Activated T-cell treated with anti-CD3 and anti-CD28 coated beads for 4 hours (primary cell): ENCODE measurements around the gene BTBD6.

Experiments
- DNase-seq: peaks from one replicate; pipeline ENCODE4 v3.0.0-alpha.2; 2020

Gene BTBD6

DNA sequence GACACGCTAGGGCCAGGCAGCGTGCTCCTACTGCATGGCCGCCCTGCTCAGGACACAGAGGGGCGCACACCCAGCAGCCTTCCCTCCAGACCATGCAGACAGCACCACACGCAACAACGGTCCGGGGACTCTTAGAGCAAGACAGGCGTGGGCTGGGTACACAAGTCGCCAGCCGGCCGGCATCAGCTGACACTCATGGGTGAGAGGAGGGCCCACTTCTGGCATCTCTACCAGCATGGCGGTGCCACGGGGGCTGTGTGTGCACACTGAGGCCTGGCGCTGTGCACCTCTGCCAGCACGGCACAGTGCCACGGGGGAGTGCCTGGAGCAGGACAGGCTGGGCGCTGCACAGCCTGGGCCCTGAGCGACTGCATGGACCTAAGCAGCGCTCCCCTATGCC lies 6.7 kb upstream of the BTBD6 start:
- DNase-seq, result no peak

DNA sequence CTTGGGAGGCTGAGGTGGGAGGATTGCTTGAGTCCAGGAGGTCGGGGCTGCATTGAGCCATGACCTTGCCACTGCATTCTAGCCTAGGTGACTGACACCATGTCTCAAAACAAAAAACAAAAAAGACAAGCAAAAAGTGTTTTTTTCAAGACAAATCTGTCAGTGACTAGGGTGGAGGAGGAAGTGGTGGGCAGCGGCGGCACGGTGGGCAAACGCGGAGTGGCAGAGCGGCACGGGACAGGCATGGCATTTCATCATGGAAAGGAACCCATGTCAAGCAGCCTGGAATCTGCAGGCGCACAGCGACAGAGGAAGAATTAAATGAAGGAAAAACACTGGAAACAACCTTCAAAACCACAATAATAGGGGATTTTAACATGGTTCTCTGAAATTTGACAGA lies 4.0 kb upstream of the BTBD6 start:
- no peak for DNase-seq

- DNase-seq, result no peak
Measured at GRCh38 chr14:105247026-105247425, 1.3 kb upstream of the BTBD6 start.

GRCh38 chr14:105247715-105248367 lies 492 bp upstream of the BTBD6 start:
- no peak for DNase-seq

DNA sequence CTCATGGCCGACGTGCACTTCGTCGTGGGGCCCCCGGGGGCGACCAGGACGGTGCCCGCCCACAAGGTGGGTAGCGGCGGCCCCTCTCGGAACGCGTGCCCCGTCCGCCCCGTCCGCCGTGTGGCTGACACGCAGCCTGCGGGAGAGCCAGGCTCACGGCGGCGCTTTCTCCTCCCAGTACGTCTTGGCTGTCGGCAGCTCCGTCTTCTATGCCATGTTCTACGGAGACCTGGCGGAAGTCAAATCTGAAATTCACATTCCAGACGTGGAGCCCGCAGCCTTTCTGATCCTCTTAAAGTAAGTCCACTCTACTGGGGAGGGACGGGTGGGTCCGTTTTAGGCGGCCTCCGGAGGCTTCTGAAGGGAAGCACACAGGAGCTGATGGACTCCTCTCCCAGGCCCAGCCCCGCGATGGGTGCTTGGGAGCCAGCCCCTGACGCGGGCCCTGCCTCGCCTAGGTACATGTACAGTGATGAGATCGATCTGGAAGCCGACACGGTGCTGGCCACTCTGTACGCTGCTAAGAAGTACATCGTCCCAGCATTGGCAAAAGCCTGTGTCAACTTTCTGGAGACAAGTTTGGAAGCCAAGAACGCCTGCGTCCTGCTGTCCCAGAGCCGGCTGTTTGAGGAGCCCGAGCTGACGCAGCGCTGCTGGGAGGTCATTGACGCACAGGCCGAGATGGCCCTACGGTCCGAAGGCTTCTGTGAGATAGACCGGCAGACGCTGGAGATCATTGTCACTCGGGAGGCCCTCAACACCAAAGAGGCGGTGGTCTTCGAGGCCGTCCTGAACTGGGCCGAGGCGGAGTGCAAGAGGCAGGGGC lies 1.1 kb downstream of the BTBD6 start:
- no peak for DNase-seq

DNA sequence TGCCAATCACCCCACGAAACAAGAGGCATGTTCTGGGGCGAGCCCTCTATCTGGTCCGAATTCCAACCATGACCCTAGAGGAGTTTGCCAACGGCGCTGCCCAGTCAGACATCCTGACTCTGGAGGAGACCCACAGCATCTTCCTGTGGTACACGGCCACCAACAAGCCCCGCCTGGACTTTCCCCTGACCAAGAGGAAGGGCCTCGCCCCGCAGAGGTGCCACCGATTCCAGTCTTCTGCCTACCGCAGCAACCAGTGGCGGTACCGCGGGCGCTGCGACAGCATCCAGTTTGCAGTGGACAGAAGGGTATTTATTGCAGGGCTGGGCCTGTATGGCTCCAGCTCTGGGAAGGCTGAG lies 1.7 kb downstream of the BTBD6 start:
- DNase-seq, result no peak

- no peak for DNase-seq
Measured at GRCh38 chr14:105250986-105251385, 2.7 kb downstream of the BTBD6 start.

GRCh38 chr14:105251920-105252319 lies 3.6 kb downstream of the BTBD6 start:
- no peak for DNase-seq

GRCh38 chr14:105252552-105253328 lies 4.4 kb downstream of the BTBD6 start:
- no peak for DNase-seq

DNA sequence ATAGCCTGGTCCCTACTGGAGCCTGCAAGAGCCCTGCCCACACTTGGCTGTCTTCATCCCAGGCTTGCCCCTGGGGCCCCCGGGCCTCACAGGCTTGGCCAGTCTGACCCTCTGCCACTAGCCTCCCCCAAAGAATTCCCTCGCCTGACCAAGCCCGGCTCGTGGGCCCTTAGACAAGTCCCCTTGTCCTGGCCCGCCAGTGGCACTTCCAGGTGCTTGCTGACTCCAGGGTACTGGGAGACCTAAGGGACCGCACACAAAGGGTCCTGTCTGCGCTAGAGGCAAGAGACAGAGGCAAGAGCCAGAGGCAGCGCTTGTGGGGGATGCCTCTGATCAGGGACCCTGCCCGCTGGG lies 5.0 kb downstream of the BTBD6 start:
- DNase-seq, result no peak

DNA sequence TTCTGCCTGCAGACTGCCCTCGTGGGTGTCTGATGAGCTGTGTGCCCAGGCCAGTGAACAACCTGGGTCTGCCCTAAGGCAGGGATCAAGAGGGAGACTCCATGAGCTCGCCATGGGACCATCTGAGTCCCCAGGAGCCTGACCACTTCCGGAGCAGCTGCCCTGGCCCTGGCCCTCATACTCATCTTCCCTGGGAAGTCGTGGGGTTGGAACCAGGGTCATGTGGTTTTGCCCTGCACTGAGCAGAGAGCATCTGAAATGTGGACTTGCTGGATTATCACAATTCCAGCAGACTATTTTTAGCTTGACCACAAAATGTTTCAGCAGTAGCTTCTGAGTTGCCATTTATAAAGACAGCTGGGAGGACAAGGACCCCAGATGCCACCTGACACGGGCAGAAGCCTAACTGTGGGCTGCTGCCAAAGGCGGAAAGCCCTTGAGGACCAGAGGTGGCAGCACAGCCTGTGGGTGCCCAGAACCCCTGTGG lies 6.7 kb downstream of the BTBD6 start:
- no peak for DNase-seq

- no peak for DNase-seq
Measured at GRCh38 chr14:105256292-105256960, 8.1 kb downstream of the BTBD6 start.

DNA sequence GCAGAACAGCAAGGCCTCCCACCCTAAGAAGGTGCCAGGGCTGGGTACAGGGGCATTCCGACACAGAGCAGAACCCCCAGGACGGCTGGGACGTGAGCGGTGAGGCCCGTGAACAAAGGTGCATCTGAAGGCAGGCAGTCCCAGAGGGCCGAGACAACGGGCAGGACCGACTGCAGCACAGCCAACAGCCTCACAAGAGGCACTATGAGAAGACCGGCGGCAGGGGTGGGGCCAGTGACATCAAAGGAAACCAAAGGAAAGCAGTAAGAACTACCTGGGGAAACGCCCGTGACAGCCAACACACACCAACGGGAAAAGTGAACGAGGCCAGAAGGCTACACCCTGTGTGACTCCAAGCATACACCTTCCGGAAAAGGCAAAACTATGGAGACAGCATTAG lies 9.1 kb downstream of the BTBD6 start:
- no peak for DNase-seq

- DNase-seq, result no peak
Measured at GRCh38 chr14:105258846-105259245, 10.5 kb downstream of the BTBD6 start.

DNA sequence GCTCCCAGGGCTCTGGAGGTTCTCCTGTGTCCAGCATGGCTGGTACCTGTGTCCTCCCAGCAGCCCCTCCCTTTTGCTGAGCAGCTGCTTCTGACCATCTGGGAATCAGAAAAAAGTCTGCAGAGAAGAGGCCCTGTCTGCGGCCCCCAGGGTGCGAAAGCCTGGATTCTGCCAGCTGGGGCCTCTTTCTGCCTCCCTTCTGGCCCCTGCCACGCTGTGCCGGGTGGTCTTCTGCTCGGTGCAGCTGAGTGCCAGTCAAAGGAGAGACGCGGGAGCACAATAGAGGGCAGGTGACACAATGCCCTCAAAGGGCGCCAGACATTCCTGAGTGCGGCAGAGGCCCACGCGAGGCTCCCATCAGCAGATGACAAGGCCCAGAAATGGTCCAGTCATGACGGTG lies 12.6 kb downstream of the BTBD6 start:
- DNase-seq, result no peak

DNA sequence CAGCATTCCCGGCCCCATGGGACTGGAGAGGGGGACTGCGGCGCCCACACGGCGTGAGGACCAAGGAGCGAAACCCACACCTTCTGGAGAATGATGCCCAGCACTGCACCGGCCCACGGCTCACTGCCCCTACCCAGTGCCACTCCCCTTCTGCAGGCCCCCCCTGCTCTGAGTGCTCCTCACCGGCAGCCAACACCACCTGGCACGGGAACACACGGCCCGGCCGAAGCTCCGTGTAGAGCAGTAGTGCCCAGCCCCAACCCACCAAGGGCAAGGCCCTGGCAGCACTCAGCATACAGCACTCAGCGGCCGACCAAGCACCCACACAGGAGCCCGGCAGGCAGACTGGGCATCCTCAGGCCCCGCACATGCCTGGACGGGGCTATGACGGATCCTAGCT lies 13.4 kb downstream of the BTBD6 start:
- no peak for DNase-seq

DNA sequence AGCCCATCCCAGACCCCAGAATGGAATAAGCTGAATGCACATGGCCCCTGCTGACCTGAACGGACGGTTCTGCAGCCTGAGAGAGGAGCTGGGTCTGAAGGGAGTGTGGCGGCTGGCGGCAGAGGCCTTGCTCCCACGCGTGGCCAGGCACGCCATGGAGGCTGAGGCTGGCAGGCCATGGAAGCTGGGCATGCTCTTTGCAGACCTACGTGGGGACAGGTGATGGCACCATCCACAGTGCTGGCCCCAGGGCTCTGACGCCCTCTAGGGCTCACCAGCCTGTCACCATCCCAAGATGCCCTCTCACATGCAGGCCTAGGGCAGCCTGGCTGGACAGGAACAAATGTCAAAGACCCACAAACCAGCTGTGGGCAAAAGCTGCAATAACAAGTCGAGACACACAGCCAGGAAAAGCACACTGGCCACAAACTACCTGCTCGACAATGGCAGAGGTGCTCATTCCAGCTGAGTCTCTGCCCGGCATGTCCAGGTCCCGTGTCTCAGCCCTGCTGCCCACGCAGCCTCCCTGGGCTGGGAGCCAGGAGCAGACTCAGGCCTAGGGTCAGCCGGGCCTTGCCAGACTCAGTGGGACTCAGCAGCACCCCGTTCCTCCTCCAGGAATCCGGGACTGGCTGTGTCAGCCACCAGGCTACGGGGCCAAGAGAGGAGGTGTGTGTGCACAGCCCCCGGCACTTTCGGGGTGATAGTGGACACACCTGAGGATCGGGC lies 19.7 kb downstream of the BTBD6 start:
- no peak for DNase-seq

GRCh38 chr14:105268736-105269354 lies 20.5 kb downstream of the BTBD6 start:
- no peak for DNase-seq

DNA sequence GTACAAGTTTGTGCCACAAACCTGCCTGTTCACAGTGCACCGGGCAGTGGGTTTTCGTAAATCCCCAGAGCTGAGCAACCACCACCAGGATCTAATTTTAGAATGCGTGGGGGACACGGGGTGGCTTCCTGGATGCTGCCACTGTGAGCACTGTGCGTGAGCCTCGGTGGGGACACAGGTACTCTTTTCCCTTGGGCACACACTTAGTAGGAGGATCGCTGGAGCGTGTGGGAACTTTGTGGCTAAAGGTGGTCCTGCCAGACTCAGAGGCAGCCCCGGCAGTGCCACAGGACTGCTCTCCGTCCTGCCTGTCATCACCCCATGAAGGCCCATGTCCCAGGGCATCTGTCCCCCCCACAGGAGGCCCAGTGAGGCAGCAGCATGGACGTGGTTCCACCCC lies 21.1 kb downstream of the BTBD6 start:
- DNase-seq, result no peak

- no peak for DNase-seq
Measured at GRCh38 chr14:105271224-105271890, 23.0 kb downstream of the BTBD6 start.

- no peak for DNase-seq
Measured at GRCh38 chr14:105272623-105273022, 24.3 kb downstream of the BTBD6 start.

DNA sequence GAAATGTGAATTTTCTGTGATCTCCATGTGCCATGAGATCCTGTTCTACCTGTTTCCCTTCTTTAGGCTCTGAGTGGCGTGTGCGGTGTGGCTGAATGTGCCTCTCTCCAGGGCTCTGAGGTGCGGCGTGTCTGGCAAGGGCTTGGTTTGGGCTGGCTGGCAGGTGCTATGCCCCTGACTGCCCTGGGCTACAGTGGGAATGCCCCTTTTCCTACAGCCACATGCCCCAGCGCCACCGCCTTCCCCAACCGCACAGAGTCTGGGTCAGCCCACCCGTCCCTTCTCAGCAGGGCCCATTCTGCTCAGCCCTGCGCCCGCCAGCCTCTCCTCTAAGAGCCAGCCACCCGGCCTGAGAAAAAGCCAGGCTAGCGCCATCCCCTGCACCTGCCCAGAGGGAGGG lies 24.7 kb downstream of the BTBD6 start:
- DNase-seq, result no peak
